ENCODE data around the gene UGT1A7.

DNA sequence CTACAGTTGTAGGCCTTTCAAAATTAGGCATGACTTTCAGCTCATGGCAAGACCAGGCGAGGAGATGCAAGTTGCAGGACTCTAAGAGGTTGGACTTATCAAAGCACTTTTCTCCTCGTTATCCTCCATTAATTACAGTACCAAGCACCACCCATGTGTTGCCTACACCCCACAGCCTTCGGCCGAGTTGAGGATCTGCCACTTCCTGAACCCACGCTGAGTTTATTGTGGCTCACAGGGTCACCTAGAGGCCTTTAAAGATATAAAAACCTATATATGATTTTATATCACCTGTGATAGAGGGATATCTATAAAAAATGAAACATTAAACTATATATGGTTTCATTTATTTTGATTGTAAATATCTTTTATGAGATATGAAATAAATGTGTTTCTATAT is 42.9 kb upstream of the UGT1A7 start:
- TF ChIP-seq, protein P1, sequence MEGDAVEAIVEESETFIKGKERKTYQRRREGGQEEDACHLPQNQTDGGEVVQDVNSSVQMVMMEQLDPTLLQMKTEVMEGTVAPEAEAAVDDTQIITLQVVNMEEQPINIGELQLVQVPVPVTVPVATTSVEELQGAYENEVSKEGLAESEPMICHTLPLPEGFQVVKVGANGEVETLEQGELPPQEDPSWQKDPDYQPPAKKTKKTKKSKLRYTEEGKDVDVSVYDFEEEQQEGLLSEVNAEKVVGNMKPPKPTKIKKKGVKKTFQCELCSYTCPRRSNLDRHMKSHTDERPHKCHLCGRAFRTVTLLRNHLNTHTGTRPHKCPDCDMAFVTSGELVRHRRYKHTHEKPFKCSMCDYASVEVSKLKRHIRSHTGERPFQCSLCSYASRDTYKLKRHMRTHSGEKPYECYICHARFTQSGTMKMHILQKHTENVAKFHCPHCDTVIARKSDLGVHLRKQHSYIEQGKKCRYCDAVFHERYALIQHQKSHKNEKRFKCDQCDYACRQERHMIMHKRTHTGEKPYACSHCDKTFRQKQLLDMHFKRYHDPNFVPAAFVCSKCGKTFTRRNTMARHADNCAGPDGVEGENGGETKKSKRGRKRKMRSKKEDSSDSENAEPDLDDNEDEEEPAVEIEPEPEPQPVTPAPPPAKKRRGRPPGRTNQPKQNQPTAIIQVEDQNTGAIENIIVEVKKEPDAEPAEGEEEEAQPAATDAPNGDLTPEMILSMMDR (IDR thresholded peaks at IDR 0.05) = no peak
- no peak for TF ChIP-seq ZFX (IDR thresholded peaks at IDR 0.05; ENCODE audit: borderline replicate concordance)

All from 22Rv1 (cell line).